ENCODE results near the gene NTSR1. TPM values are rescaled to one million over a fixed set of nuclear protein-coding genes. Genes with fewer than 3 reads are reported as not detected.

The NTSR1 gene
- total and polyA plus RNA-seq, 2 of the 13 experiments (the other 11 are each of a cell fraction or from before 2014, with no cell fraction given): 0.09 to 0.12 TPM

GRCh38 chr20:62808211-62808865, 99.7 kb downstream of the NTSR1 start (continued):
- TF ChIP-seq ZNF414 (CRISPR knock-in tag; IDR thresholded peaks at IDR 0.05): no peak
- no peak for TF ChIP-seq ATRX (CRISPR knock-in tag; IDR thresholded peaks at IDR 0.05; ENCODE audit: borderline replicate concordance)
- TF ChIP-seq KLF9 (CRISPR knock-in tag; IDR thresholded peaks at IDR 0.05; ENCODE audit: low read depth): no peak
- TF ChIP-seq ZNF788 (CRISPR knock-in tag; IDR thresholded peaks at IDR 0.05; ENCODE audit: borderline replicate concordance): peak; percentile 30; the same call in 1 of the 2 replicates
- no peak; the same call in 1 of the 2 replicates for TF ChIP-seq BORCS8-MEF2B (CRISPR knock-in tag; IDR thresholded peaks at IDR 0.05)
- TF ChIP-seq PHF8 (CRISPR knock-in tag; IDR thresholded peaks at IDR 0.05): no peak
- TF ChIP-seq IKZF4 (CRISPR knock-in tag; IDR thresholded peaks at IDR 0.05; ENCODE audit: borderline replicate concordance, low read depth, not compliant biosample characterization): no peak
- TF ChIP-seq MTF1 (CRISPR knock-in tag; IDR thresholded peaks at IDR 0.05): no peak
- 0 out of 2 replicates have a peak, but pooled peaks have one; percentile 12 for TF ChIP-seq NFAT5 (CRISPR knock-in tag; IDR thresholded peaks at IDR 0.05)
- TF ChIP-seq ZNF256 (CRISPR knock-in tag; conservative IDR thresholded peaks at IDR 0.05): no peak
- no peak for TF ChIP-seq ZNF512 (CRISPR knock-in tag; IDR thresholded peaks at IDR 0.05)
- TF ChIP-seq E2F5 (CRISPR knock-in tag; conservative IDR thresholded peaks at IDR 0.05): no peak
- TF ChIP-seq ZNF329 (CRISPR knock-in tag; IDR thresholded peaks at IDR 0.05; ENCODE audit: low read depth): no peak
- no peak for TF ChIP-seq THYN1 (CRISPR knock-in tag; IDR thresholded peaks at IDR 0.05; ENCODE audit: borderline replicate concordance, low read depth)
- no peak for TF ChIP-seq MZF1 (CRISPR knock-in tag; IDR thresholded peaks at IDR 0.05; ENCODE audit: borderline replicate concordance)
- TF ChIP-seq SRSF1 (optimal IDR thresholded peaks at IDR 0.05; ENCODE audit: low read depth, low read length): peak; percentile 2
- no peak for TF ChIP-seq TEAD2 (CRISPR knock-in tag; IDR thresholded peaks at IDR 0.05)
- TF ChIP-seq ETV6 (CRISPR knock-in tag; conservative IDR thresholded peaks at IDR 0.05): peak; percentile 27; the same call in 1 of the 2 replicates
